Tibial nerve (tissue), 4 donors: ENCODE results near the gene TESK2. TPM values are rescaled to one million over a fixed set of nuclear protein-coding genes. Genes with fewer than 3 reads are reported as not detected.

Experiments
- DNase-seq, 2 donors: peaks; one replicate each; pipeline ENCODE4 v3.0.0-alpha.2; 2019; ENCODE audit warnings: low spot score in 2 of 2
- H3K27ac ChIP-seq, 4 donors: fragments of 200-600 bp; sonication (generic) in 3 of 4; one replicate each; pipeline ENCODE4 v1.5.1; 2017 to 2019; ENCODE audit warnings: mild to moderate bottlenecking in 1 of 4
- H3K27me3 ChIP-seq, 2 donors: fragments of 200-600 bp; sonication (generic) in 1 of 2; one replicate each; pipeline versions ENCODE4 v1.5.1 to v1.6.0; 2017 to 2019
- H3K36me3 ChIP-seq, 3 donors: fragments of 200-600 bp; sonication (generic); one replicate each; pipeline ENCODE4 v1.5.1; 2018 to 2019
- H3K4me1 ChIP-seq, 4 donors: fragments of 200-600 bp; sonication (generic) in 3 of 4; one replicate each; pipeline ENCODE4 v1.5.1; 2017 to 2019
- H3K4me3 ChIP-seq, 4 donors: fragments of 200-600 bp; sonication (generic) in 3 of 4; one replicate each; pipeline ENCODE4 v1.5.1; 2017 to 2019; ENCODE audit warnings: mild to moderate bottlenecking in 1 of 4, moderate library complexity in 1 of 4
- H3K9me3 ChIP-seq, 4 donors: fragments of 200-600 bp; sonication (generic) in 3 of 4; one replicate each; pipeline ENCODE4 v1.5.1; 2017 to 2019
- EP300 ChIP-seq, 2 donors: sonication (generic); formaldehyde crosslinking; IDR thresholded peaks; one replicate each; pipeline ENCODE4 v1.6.1; 2017; ENCODE audit warnings: antibody characterized with exemption in 2 of 2, mild to moderate bottlenecking in 1 of 2
- POLR2A ChIP-seq, 2 donors: fragments of 450-650 bp; IDR thresholded peaks; one replicate each; pipeline ENCODE4 v1.6.1; 2017; ENCODE audit warnings: antibody characterized with exemption in 2 of 2, mild to moderate bottlenecking in 2 of 2, moderate library complexity in 2 of 2
- WGBS, 2 donors: methylation state at CpG; one replicate each; pipeline ENCODE4 v1.1.5; 2018; 5-methylcytosine and 5-hydroxymethylcytosine counted together
- total RNA-seq, 4 donors: library from RNA; depleted of rRNA; stranded (reverse); fragments of >200 nt; gene quantifications; one replicate each; pipeline ENCODE4 v1.1.0, GENCODE V29; 2016
- TF ChIP-seq, protein P1 (sequence below), 5 experiments: fragments of 200-600 bp in 3 of 5; fragments of 450-650 bp in 2 of 5; sonication (generic) in 3 of 5; IDR thresholded peaks; one replicate each; pipeline ENCODE4 v1.5.1; 2016 to 2019; ENCODE audit warnings: antibody characterized with exemption in 5 of 5, mild to moderate bottlenecking in 3 of 5, moderate library complexity in 2 of 5

Gene TESK2, protein sequence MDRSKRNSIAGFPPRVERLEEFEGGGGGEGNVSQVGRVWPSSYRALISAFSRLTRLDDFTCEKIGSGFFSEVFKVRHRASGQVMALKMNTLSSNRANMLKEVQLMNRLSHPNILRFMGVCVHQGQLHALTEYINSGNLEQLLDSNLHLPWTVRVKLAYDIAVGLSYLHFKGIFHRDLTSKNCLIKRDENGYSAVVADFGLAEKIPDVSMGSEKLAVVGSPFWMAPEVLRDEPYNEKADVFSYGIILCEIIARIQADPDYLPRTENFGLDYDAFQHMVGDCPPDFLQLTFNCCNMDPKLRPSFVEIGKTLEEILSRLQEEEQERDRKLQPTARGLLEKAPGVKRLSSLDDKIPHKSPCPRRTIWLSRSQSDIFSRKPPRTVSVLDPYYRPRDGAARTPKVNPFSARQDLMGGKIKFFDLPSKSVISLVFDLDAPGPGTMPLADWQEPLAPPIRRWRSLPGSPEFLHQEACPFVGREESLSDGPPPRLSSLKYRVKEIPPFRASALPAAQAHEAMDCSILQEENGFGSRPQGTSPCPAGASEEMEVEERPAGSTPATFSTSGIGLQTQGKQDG
- total RNA-seq, result 10 to 100 TPM in 1 of 4 donors, 1 to 10 TPM in 3; 3.9 to 11.7 (median 8.5) TPM

DNA sequence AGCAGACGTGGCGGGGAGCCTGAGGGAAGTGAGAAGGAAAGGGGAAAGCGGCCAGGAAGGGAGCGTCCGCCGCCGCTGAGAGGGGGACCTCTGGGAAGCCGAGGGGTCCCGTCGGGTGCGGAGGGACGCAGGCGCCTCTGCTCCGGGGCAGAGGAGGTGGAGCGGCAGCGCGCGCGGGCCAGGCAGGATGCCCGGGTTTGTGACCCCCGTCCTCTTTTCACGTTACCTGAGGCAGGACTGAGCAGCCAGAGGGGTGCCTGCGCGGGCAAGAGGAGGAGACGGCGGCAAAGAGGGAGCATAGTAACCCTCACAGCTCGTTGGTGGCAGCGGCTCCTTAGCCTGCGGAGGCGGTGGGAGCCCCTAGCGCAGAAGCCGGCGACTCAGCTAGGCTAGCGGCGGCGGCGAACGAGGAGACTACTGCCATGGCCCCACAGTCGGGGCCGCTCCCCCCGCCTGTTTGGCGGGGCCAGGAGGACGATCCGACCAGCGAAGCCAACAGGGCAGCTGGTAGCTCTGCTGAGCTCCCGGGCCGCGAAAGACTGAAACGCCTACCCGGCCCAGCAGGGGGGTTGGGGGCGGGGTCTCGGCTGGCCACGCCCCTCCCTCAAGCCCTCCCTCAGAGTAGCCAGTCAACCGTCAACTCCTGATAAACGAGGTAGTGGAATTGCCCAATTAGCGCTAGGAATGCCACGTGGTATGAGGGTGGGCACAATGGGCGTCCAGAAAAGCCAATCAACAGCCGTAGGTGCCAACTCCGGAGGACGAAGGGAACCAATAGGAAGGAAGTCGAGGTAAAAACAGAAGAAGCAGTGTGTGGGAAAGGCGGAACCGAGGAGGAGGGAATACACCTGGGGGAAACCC lies at the start of gene TESK2:
TESK2 (minus strand) TSS at position 538 of the 861 bp plus-strand sequence. CDS start 33,378 bp downstream, outside the sequence.
- peak within 1 kb of the TSS; percentile 53 to 95 (median 82) for H3K27ac ChIP-seq
- H3K9me3 ChIP-seq, result no peaks in the 10 kb centered on the region
- peaks cover 0 to 21% (median 12%) of the 10 kb centered on the region in 4 donors for H3K4me1 ChIP-seq
- H3K27me3 ChIP-seq, result no peaks in the 10 kb centered on the region
- peak within 1 kb of the TSS; percentile 74 to 98 (median 84) for H3K4me3 ChIP-seq
- peak; percentile 95 to 97 for DNase-seq
- WGBS, 2 donors, result 0 to 1% methylated on average over 36 to 51 of the region's 64 CpGs
- peak; percentile 77 to 96 for TF ChIP-seq EP300 (IDR thresholded peaks at IDR 0.05)
- peak; percentile 79 to 94 for TF ChIP-seq POLR2A (IDR thresholded peaks at IDR 0.05)
- TF ChIP-seq, protein P1, sequence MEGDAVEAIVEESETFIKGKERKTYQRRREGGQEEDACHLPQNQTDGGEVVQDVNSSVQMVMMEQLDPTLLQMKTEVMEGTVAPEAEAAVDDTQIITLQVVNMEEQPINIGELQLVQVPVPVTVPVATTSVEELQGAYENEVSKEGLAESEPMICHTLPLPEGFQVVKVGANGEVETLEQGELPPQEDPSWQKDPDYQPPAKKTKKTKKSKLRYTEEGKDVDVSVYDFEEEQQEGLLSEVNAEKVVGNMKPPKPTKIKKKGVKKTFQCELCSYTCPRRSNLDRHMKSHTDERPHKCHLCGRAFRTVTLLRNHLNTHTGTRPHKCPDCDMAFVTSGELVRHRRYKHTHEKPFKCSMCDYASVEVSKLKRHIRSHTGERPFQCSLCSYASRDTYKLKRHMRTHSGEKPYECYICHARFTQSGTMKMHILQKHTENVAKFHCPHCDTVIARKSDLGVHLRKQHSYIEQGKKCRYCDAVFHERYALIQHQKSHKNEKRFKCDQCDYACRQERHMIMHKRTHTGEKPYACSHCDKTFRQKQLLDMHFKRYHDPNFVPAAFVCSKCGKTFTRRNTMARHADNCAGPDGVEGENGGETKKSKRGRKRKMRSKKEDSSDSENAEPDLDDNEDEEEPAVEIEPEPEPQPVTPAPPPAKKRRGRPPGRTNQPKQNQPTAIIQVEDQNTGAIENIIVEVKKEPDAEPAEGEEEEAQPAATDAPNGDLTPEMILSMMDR (IDR thresholded peaks at IDR 0.05), result peak in 3 of 5 experiments; percentile 19 to 70 (median 64)
- H3K36me3 ChIP-seq, result no peaks in the 10 kb centered on the region

DNA sequence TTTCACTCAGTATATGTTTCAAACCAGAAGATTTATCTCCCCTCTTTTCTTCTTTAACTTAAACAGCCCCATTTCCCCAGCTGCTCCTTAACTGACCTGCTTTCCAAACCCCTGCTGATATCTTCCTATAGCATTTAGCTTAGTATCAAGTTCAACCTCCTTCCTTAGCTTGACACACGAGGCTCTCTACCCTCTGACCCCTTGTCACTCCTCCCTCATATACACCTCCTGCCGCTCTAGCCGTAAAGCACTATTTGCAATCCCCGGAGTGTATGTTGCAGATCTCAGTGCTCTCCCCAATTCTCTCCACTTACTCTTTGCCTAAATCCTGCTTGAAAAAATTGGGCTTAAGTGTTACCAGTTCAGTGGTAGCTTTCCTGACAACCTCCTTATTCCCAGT lies 45.9 kb upstream of the TESK2 start:
- Histone ChIP-seq H3K4me3 (no peak overlapping the region), H3K4me1 (no peaks in the 10 kb centered on the region), H3K27ac (no peak overlapping the region), H3K36me3 (no peaks in the 10 kb centered on the region), H3K9me3 (no peaks in the 10 kb centered on the region), H3K27me3 (no peaks in the 10 kb centered on the region)
- no peak for DNase-seq
- WGBS, 2 donors, result 58 to 59% methylated on average over 4 of the region's 4 CpGs
- TF ChIP-seq POLR2A (IDR thresholded peaks at IDR 0.05) (no peak), EP300 (IDR thresholded peaks at IDR 0.05) (no peak)
- TF ChIP-seq, protein P1 (IDR thresholded peaks at IDR 0.05), result no peak

GRCh38 chr1:45535988-45536766 lies 45.2 kb upstream of the TESK2 start:
- WGBS, 2 donors, result 63 to 65% methylated on average over 6 of the region's 6 CpGs
- H3K4me1 ChIP-seq, result no peaks in the 10 kb centered on the region
- no peaks in the 10 kb centered on the region for H3K27me3 ChIP-seq
- no peaks in the 10 kb centered on the region for H3K9me3 ChIP-seq
- DNase-seq, result no peak
- no peaks in the 10 kb centered on the region for H3K36me3 ChIP-seq
- TF ChIP-seq POLR2A (IDR thresholded peaks at IDR 0.05) (no peak), EP300 (IDR thresholded peaks at IDR 0.05) (no peak)
- TF ChIP-seq, protein P1 (IDR thresholded peaks at IDR 0.05), result no peak
- H3K27ac ChIP-seq, result no peak overlapping the region
- no peak overlapping the region for H3K4me3 ChIP-seq

GRCh38 chr1:45531873-45532272 lies 40.9 kb upstream of the TESK2 start:
- Histone ChIP-seq H3K36me3 (no peaks in the 10 kb centered on the region), H3K9me3 (no peaks in the 10 kb centered on the region), H3K4me3 (no peak overlapping the region), H3K27ac (no peak overlapping the region), H3K27me3 (no peaks in the 10 kb centered on the region), H3K4me1 (no peaks in the 10 kb centered on the region)
- TF ChIP-seq EP300 (IDR thresholded peaks at IDR 0.05) (no peak), POLR2A (IDR thresholded peaks at IDR 0.05) (no peak)
- TF ChIP-seq, protein P1 (IDR thresholded peaks at IDR 0.05), result no peak
- no peak for DNase-seq
- 84% methylated on average over 5 of the region's 5 CpGs for WGBS, 2 donors
